K562 (cell line): ENCODE results near the gene HCRTR1. TPM values are rescaled to one million over a fixed set of nuclear protein-coding genes. Genes with fewer than 3 reads are reported as not detected.

Source experiments
- ATAC-seq: fragments of 200-7000 bp; cut with Tn5 transposase; 3 replicates; pipeline ENCODE4 v1.9.1; 2020; ENCODE audit warnings: moderate library complexity
- BruUV-seq: library from RNA; stranded (reverse); fragments of 400-500 nt; replicated peaks from 2 replicates; lab custom pipeline; 2021; lab: Mats Ljungman, UMichigan
- CTCF ChIA-PET: fragments of 300-600 bp; formaldehyde crosslinking; extraction: SDS; loops from one replicate; lab custom pipeline; 2021; ENCODE audit warnings: low intra/inter-chr PET ratio; lab: Yijun Ruan, JAX
- POLR2A ChIA-PET: fragments of 300-600, 350-650 bp; sonication (Branson Sonifier 250); formaldehyde crosslinking; extraction: SDS; loops from one replicate; lab custom pipeline; 2021; ENCODE audit warnings: antibody characterized with exemption, inconsistent platforms; lab: Yijun Ruan, JAX
- DNase-seq, 4 experiments: peaks; one replicate each; pipeline versions ENCODE4 v3.0.0 to v3.0.0-alpha.2; 2011 to 2018; ENCODE audit warnings: low spot score in 3 of 4, mixed read lengths in 3 of 4; ENCODE audit errors: extremely low read depth in 1 of 4
- FAIRE-seq: peaks from 2 replicates; lab custom pipeline; 2011; peaks lifted over from hg19 to GRCh38; lab: Jason Lieb, UNC
- H2AFZ ChIP-seq: 2 replicates; pipeline ENCODE4 v1.6.0; 2011; ENCODE audit warnings: low read depth, low read length, control low read depth, inconsistent platforms
- H3K27ac ChIP-seq: fragments of 200-600 bp; 3 replicates; pipeline ENCODE4 v1.8.0; 2011; ENCODE audit warnings: low read depth, mild to moderate bottlenecking, control low read depth, inconsistent platforms, low read length, moderate library complexity, mixed read lengths; ENCODE audit errors: extremely low read depth
- H3K27me3 ChIP-seq, 2 experiments: fragments of 300-600 bp in 1 of 2; 2 replicates in 1 of 2; 3 replicates in 1 of 2; pipeline versions ENCODE4 v1.6.0 to v1.8.0; 2011; ENCODE audit warnings: inconsistent platforms in 2 of 2, low read length in 2 of 2, mild to moderate bottlenecking in 1 of 2, mixed read lengths in 1 of 2, moderate library complexity in 1 of 2; ENCODE audit not compliant: control insufficient read depth in 2 of 2, insufficient read depth in 2 of 2
- H3K36me3 ChIP-seq: fragments of 300-600 bp; 3 replicates; pipeline ENCODE4 v1.8.0; 2011; ENCODE audit warnings: mild to moderate bottlenecking, low read length, inconsistent platforms; ENCODE audit not compliant: control insufficient read depth, insufficient read depth
- H3K4me1 ChIP-seq, 2 experiments: fragments of 200-600 bp in 1 of 2; replicated peaks in 1 of 2; 2 replicates in 1 of 2; 3 replicates in 1 of 2; pipeline versions ENCODE4 v1.5.1 to v1.8.0; 2011; ENCODE audit warnings: inconsistent platforms in 2 of 2, low read length in 2 of 2, mild to moderate bottlenecking in 1 of 2, mixed read lengths in 1 of 2, moderate library complexity in 1 of 2; ENCODE audit not compliant: control insufficient read depth in 2 of 2, insufficient read depth in 2 of 2
- H3K4me2 ChIP-seq: 2 replicates; pipeline ENCODE4 v1.6.1; 2011; ENCODE audit warnings: low read length, control low read depth, inconsistent platforms, mixed read lengths; ENCODE audit not compliant: insufficient read depth
- H3K4me3 ChIP-seq: fragments of 200-600 bp; sonication (generic), shearing (Covaris generic); 2 replicates; pipeline ENCODE4 v1.5.1; 2016; ENCODE audit warnings: control low read depth, inconsistent platforms
- H3K79me2 ChIP-seq: fragments of 200-600 bp; 3 replicates; pipeline ENCODE4 v1.8.0; 2011; ENCODE audit warnings: low read length, inconsistent platforms; ENCODE audit not compliant: control insufficient read depth, insufficient read depth
- H3K9ac ChIP-seq, 2 experiments: 2 replicates each; pipeline versions ENCODE4 v1.6.0 to v1.6.1; 2011; ENCODE audit warnings: low read depth in 2 of 2, low read length in 2 of 2, control low read depth in 1 of 2, inconsistent platforms in 1 of 2, mild to moderate bottlenecking in 1 of 2, mixed read lengths in 1 of 2; ENCODE audit not compliant: insufficient read depth in 1 of 2
- H3K9me1 ChIP-seq: one replicate; pipeline ENCODE4 v1.6.0; 2011; ENCODE audit warnings: inconsistent platforms, mild to moderate bottlenecking, low read length, moderate library complexity; ENCODE audit not compliant: control insufficient read depth, insufficient read depth
- H3K9me3 ChIP-seq: replicated peaks from 2 replicates; pipeline ENCODE4 v1.5.1; 2011; ENCODE audit warnings: low read depth, low read length, inconsistent platforms; ENCODE audit not compliant: control insufficient read depth, insufficient read depth
- H4K20me1 ChIP-seq: replicated peaks from 2 replicates; pipeline ENCODE4 v1.6.1; 2011; ENCODE audit warnings: low read length, inconsistent platforms, mixed read lengths; ENCODE audit not compliant: control insufficient read depth, insufficient read depth
- BRF1 ChIP-seq: IDR thresholded peaks from 3 replicates; pipeline ENCODE4 v1.6.1; 2011; ENCODE audit warnings: borderline replicate concordance, mild to moderate bottlenecking; ENCODE audit not compliant: insufficient read length; ENCODE audit errors: extremely low read depth
- EZH2 ChIP-seq: IDR thresholded peaks from 2 replicates; pipeline ENCODE4 v1.6.1; 2012; ENCODE audit warnings: low read depth, mild to moderate bottlenecking, inconsistent platforms, low read length, borderline replicate concordance
- HBP1 ChIP-seq: fragments of 450-650 bp; formaldehyde crosslinking; IDR thresholded peaks from 2 replicates; pipeline ENCODE4 v1.4.0; 2022; ENCODE audit warnings: missing genetic modification characterization
- KAT8 ChIP-seq: fragments of 450-650 bp; IDR thresholded peaks from 2 replicates; pipeline ENCODE4 v1.6.1; 2016; ENCODE audit warnings: low read depth, mild to moderate bottlenecking
- KHSRP ChIP-seq: fragments of 450-650 bp; IDR thresholded peaks from 2 replicates; pipeline ENCODE4 v1.6.1; 2017
- NFYB ChIP-seq: IDR thresholded peaks from 2 replicates; pipeline ENCODE4 v1.6.1; 2011; ENCODE audit warnings: mild to moderate bottlenecking, moderate library complexity; ENCODE audit not compliant: insufficient read length; ENCODE audit errors: extremely low read depth
- PCBP1 ChIP-seq: fragments of 200-400 bp; formaldehyde crosslinking; IDR thresholded peaks from 2 replicates; pipeline ENCODE4 v1.6.1; 2018; ENCODE audit warnings: mild to moderate bottlenecking, low read depth, low read length; ENCODE audit not compliant: poor library complexity, severe bottlenecking
- PRMT5 ChIP-seq: sonication (generic); formaldehyde crosslinking; IDR thresholded peaks from 2 replicates; pipeline ENCODE4 v1.5.0; 2020; ENCODE audit warnings: missing genetic modification reagents
- PTTG1 ChIP-seq: fragments of 450-650 bp; IDR thresholded peaks from 2 replicates; pipeline ENCODE4 v1.6.1; 2016; ENCODE audit warnings: low read depth, mild to moderate bottlenecking, missing genetic modification characterization, missing compliant biosample characterization
- SIRT6 ChIP-seq: IDR thresholded peaks from one replicate; pipeline ENCODE4 v1.6.1; 2012; ENCODE audit warnings: low read depth, mild to moderate bottlenecking, control low read depth, inconsistent platforms, low read length, moderate library complexity
- SMAD3 ChIP-seq: fragments of 450-650 bp; formaldehyde crosslinking; conservative IDR thresholded peaks from 2 replicates; pipeline ENCODE4 v1.4.0; 2020; ENCODE audit warnings: mild to moderate bottlenecking
- ZNF41 ChIP-seq: fragments of 250-450 bp; sonication (Bioruptor Pico); conservative IDR thresholded peaks from 2 replicates; pipeline ENCODE4 v1.4.0; 2020; ENCODE audit warnings: mild to moderate bottlenecking
- WGBS: fragments of 100-300 bp; shearing (Covaris generic); methylation state at CpG from one replicate; pipeline ENCODE4 v1.1.6; 2016; ENCODE audit warnings: low coverage, mixed read lengths; ENCODE audit not compliant: insufficient coverage; ENCODE audit errors: missing lambda C conversion rate; 5-methylcytosine and 5-hydroxymethylcytosine counted together
- in situ Hi-C: fragments of 300-500 bp; cut with MboI; formaldehyde crosslinking; loops from 4 replicates; pipeline ENCODE4 v1.15.0; 2018; ENCODE audit warnings: inconsistent platforms, mixed read lengths
- intact Hi-C: fragments of 100-400 bp; cut with micrococcal nuclease; formaldehyde crosslinking; loops from 2 replicates; pipeline ENCODE4 v1.14.2; 2022
- polyA plus RNA-seq, 8 experiments: library from polyadenylated mRNA; depleted of rRNA in 4 of 8; stranded (reverse) in 5 of 8; unstranded in 3 of 8; fragments of >200 nt; fragmentation: Nextera tagmentation in 2 of 8; fragmentation: Illumina TruSeq in 1 of 8; extraction: Ambion mirVana in 2 of 8; extraction: Trizol in 1 of 8; gene quantifications; 2 replicates each; pipeline versions ENCODE4 v1.2.1 to v1.2.3, GENCODE V29; 2011 to 2014; ENCODE audit warnings: inconsistent platforms in 1 of 8, missing spikeins in 1 of 8
- total RNA-seq, 7 experiments: library from RNA; depleted of rRNA in 6 of 7; stranded (reverse); fragments of >200 nt in 6 of 7; fragmentation: Illumina TruSeq in 2 of 7; extraction: Trizol in 2 of 7; gene quantifications; 2 replicates each; pipeline versions ENCODE4 v1.2.1 to v1.2.3, GENCODE V29; 2011 to 2021; ENCODE audit warnings: low replicate concordance in 1 of 7
- TF ChIP-seq, protein P1 (sequence below): fragments of 450-650 bp; IDR thresholded peaks from 2 replicates; pipeline ENCODE4 v1.6.1; 2016; ENCODE audit warnings: low read depth

Gene HCRTR1
- total and polyA plus RNA-seq, 9 of the 15 experiments (the other 6 are each of a cell fraction or from before 2014, with no cell fraction given): not detected

DNA sequence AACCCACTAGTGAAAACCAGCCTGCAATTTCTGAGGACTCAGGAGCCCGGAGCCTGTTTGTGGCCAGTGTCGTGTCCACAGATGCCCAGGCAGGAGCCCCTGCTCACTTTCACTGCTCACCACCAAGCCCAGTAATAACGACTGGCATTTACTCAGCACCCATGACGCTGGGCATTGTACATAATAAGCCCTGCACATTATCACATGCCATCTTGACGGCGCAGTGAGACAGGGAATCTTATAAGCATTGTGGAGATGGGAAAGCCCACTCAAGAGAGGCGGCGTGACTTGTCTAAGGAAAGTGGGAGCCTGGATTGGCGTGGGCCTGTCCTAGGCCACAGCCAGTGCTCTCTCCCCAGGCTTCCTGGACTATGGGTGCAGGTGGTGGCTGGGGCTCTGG lies 55.9 kb downstream of the HCRTR1 start (continued):
- no peak for TF ChIP-seq KAT8

DNA sequence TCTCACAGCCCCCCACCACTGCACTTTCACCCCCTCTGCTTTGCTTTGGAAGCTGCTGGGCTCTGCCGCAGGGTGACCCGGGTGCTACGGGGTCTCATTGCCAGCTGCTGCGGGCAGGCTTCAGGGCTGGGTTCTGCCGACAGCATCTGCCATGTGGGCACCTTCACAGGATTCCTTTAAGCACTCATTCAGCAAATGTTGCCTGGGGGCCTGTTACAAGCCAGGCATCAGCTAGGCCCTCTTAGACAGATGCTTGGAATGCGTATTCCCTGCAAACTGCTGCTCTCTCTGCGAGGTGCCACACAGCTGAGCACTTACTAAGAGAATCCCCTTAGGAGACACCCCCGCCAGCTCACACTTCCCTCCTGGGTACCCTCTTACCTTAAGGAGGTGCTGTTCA lies 57.1 kb downstream of the HCRTR1 start:
- H3K79me2 ChIP-seq: no peaks in the 10 kb centered on the region
- no peak overlapping the region for H2AFZ ChIP-seq
- H3K27ac ChIP-seq: no peak overlapping the region
- BruUV-seq: no TSS peak
- H4K20me1 ChIP-seq: peaks cover 14% of the 10 kb centered on the region
- CTCF ChIA-PET: no interaction called here
- DNase-seq (no peak), FAIRE-seq (no peak), ATAC-seq (no peak)
- peaks cover 0 to 11% of the 10 kb centered on the region in 2 experiments; a peak in 3 of 5 replicates for H3K4me1 ChIP-seq
- POLR2A ChIA-PET: interaction anchor here (0.7 to 1.4 kb wide), 2 partner anchors 11 to 16 kb away, joined by 3 read pairs; no protein-coding TSS in a partner anchor
- H3K4me3 ChIP-seq: no peak overlapping the region
- no peak overlapping the region for H3K9ac ChIP-seq
- no peaks in the 10 kb centered on the region for H3K9me1 ChIP-seq
- in situ Hi-C loops (no loop called here), intact Hi-C loops (no loop called here)
- no peaks in the 10 kb centered on the region for H3K9me3 ChIP-seq
- H3K4me2 ChIP-seq: no peak overlapping the region
- H3K36me3 ChIP-seq: no peaks in the 10 kb centered on the region
- H3K27me3 ChIP-seq: peaks cover 70 to 97% of the 10 kb centered on the region in 2 experiments
- 2% methylated on average over 8 of the region's 8 CpGs for WGBS
- TF ChIP-seq EZH2 (no peak), PTTG1 (tag) (no peak), BRF1 (no peak), NFYB (no peak), SMAD3 (CRISPR knock-in tag) (no peak), SIRT6 (no peak), KHSRP (no peak), HBP1 (CRISPR knock-in tag) (no peak), PCBP1 (no peak), PRMT5 (CRISPR knock-in tag) (no peak), ZNF41 (CRISPR knock-in tag) (no peak)
- TF ChIP-seq, protein P1, sequence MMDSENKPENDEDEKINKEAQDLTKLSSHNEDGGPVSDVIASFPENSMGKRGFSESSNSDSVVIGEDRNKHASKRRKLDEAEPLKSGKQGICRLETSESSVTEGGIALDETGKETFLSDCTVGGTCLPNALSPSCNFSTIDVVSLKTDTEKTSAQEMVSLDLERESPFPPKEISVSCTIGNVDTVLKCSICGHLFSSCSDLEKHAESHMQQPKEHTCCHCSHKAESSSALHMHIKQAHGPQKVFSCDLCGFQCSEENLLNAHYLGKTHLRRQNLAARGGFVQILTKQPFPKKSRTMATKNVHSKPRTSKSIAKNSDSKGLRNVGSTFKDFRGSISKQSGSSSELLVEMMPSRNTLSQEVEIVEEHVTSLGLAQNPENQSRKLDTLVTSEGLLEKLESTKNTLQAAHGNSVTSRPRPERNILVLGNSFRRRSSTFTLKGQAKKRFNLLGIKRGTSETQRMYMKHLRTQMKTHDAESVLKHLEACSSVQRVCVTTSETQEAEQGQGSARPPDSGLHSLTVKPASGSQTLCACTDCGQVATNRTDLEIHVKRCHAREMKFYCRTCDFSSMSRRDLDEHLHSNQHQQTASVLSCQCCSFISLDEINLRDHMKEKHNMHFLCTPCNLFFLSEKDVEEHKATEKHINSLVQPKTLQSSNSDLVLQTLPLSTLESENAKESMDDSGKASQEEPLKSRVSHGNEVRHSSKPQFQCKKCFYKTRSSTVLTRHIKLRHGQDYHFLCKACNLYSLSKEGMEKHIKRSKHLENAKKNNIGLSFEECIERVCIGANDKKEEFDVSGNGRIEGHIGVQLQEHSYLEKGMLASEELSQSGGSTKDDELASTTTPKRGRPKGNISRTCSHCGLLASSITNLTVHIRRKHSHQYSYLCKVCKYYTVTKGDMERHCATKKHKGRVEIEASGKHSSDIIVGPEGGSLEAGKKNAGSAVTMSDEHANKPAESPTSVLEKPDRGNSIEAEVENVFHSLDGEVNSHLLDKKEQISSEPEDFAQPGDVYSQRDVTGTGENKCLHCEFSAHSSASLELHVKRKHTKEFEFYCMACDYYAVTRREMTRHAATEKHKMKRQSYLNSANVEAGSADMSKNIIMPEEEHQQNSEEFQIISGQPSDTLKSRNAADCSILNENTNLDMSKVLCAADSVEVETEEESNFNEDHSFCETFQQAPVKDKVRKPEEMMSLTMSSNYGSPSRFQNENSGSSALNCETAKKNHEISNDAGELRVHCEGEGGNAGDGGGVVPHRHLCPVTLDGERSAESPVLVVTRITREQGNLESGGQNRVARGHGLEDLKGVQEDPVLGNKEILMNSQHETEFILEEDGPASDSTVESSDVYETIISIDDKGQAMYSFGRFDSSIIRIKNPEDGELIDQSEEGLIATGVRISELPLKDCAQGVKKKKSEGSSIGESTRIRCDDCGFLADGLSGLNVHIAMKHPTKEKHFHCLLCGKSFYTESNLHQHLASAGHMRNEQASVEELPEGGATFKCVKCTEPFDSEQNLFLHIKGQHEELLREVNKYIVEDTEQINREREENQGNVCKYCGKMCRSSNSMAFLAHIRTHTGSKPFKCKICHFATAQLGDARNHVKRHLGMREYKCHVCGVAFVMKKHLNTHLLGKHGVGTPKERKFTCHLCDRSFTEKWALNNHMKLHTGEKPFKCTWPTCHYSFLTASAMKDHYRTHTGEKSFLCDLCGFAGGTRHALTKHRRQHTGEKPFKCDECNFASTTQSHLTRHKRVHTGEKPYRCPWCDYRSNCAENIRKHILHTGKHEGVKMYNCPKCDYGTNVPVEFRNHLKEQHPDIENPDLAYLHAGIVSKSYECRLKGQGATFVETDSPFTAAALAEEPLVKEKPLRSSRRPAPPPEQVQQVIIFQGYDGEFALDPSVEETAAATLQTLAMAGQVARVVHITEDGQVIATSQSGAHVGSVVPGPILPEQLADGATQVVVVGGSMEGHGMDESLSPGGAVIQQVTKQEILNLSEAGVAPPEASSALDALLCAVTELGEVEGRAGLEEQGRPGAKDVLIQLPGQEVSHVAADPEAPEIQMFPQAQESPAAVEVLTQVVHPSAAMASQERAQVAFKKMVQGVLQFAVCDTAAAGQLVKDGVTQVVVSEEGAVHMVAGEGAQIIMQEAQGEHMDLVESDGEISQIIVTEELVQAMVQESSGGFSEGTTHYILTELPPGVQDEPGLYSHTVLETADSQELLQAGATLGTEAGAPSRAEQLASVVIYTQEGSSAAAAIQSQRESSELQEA: no peak
